OCI-LY1 (cell line): ENCODE results near the gene IMMP2L.

Source experiments
- CTCF ChIP-seq: fragments of 200-600 bp; sonication (generic), shearing (Covaris generic); IDR thresholded peaks from 2 replicates; pipeline ENCODE4 v1.5.1; 2017; ENCODE audit warnings: mild to moderate bottlenecking, antibody characterized with exemption, low read length, moderate library complexity, mixed read lengths
- EZH2 ChIP-seq: fragments of 200-600 bp; sonication (generic), shearing (Covaris generic); IDR thresholded peaks from 2 replicates; pipeline ENCODE4 v1.8.0; 2017; ENCODE audit warnings: borderline replicate concordance, mixed run types, mild to moderate bottlenecking, antibody characterized with exemption, low read length, moderate library complexity, mixed read lengths

GRCh38 chr7:111401516-111401915, 160.8 kb downstream of the IMMP2L start:
- TF ChIP-seq CTCF (no peak), EZH2 (no peak)
